Stomach (tissue), 4 donors: Measurements from ENCODE around the gene BMP7.

ENCODE experiments used
- POLR2A ChIP-seq, 4 donors: fragments of 450-650 bp; IDR thresholded peaks; one replicate each; pipeline ENCODE4 v1.6.1; 2016; ENCODE audit warnings: antibody characterized with exemption in 4 of 4, control low read depth in 2 of 4, mild to moderate bottlenecking in 1 of 4, moderate library complexity in 1 of 4
- POLR2AphosphoS5 ChIP-seq, 3 donors: sonication (generic); formaldehyde crosslinking; IDR thresholded peaks; one replicate each; pipeline ENCODE4 v1.6.1; 2016; ENCODE audit warnings: antibody characterized with exemption in 3 of 3

- TF ChIP-seq POLR2A (IDR thresholded peaks at IDR 0.05), result no peak
- TF ChIP-seq POLR2AphosphoS5 (IDR thresholded peaks at IDR 0.05), result no peak
Observed at GRCh38 chr20:57234556-57235251, 31.7 kb downstream of the BMP7 start.
